Smooth muscle cell (in vitro differentiated cells): ENCODE data around the gene PEAR1. TPM values are rescaled to one million over a fixed set of nuclear protein-coding genes. Genes with fewer than 3 reads are reported as not detected.

Source experiments
- DNase-seq: peaks from one replicate; lab custom pipeline; 2025; ENCODE audit not compliant: unreplicated experiment; lab: John Stamatoyannopoulos, UW
- H2AFZ ChIP-seq: fragments of 200-600 bp; sonication (generic); 2 replicates; pipeline ENCODE4 v1.6.0; 2016; ENCODE audit warnings: antibody characterized with exemption, low read depth, mild to moderate bottlenecking
- H3F3A ChIP-seq: fragments of 200-600 bp; sonication (generic); 2 replicates; pipeline ENCODE4 v1.6.0; 2017; ENCODE audit warnings: antibody characterized with exemption, low read depth
- H3K27ac ChIP-seq: fragments of 200-600 bp; sonication (generic); 2 replicates; pipeline ENCODE4 v1.5.1; 2016; ENCODE audit warnings: low read depth, mild to moderate bottlenecking
- H3K27me3 ChIP-seq: fragments of 200-600 bp; sonication (generic); 2 replicates; pipeline ENCODE4 v1.6.1; 2016; ENCODE audit warnings: low read depth, mild to moderate bottlenecking
- H3K36me3 ChIP-seq: fragments of 200-600 bp; sonication (generic); 2 replicates; pipeline ENCODE4 v1.5.1; 2016; ENCODE audit warnings: low read depth
- H3K4me1 ChIP-seq: fragments of 200-600 bp; sonication (generic); 2 replicates; pipeline ENCODE4 v1.5.1; 2016; ENCODE audit warnings: low read depth
- H3K4me2 ChIP-seq: fragments of 200-600 bp; sonication (generic); 2 replicates; pipeline ENCODE4 v1.6.0; 2016; ENCODE audit warnings: mild to moderate bottlenecking
- H3K4me3 ChIP-seq: fragments of 200-600 bp; sonication (generic); 2 replicates; pipeline ENCODE4 v1.5.1; 2016; ENCODE audit warnings: mild to moderate bottlenecking
- H3K79me2 ChIP-seq: fragments of 200-600 bp; sonication (generic); 2 replicates; pipeline ENCODE4 v1.6.0; 2016; ENCODE audit warnings: low read depth, mild to moderate bottlenecking
- H3K9ac ChIP-seq: fragments of 200-600 bp; sonication (generic); 2 replicates; pipeline ENCODE4 v1.6.0; 2016; ENCODE audit warnings: low read depth
- H3K9me3 ChIP-seq: fragments of 200-600 bp; sonication (generic); replicated peaks from 2 replicates; pipeline ENCODE4 v1.5.1; 2016; ENCODE audit warnings: low read depth
- H4K20me1 ChIP-seq: fragments of 200-600 bp; sonication (generic); 2 replicates; pipeline ENCODE4 v1.6.0; 2016; ENCODE audit warnings: low read depth
- WGBS: methylation state at CpG from one replicate; pipeline ENCODE4 v1.1.7; 2016; ENCODE audit warnings: low lambda C conversion rate; 5-methylcytosine and 5-hydroxymethylcytosine counted together
- polyA plus RNA-seq: library from polyadenylated mRNA; unstranded; fragments of >200 nt; fragmentation: Nextera tagmentation; extraction: Ambion mirVana; gene quantifications from 2 replicates; pipeline ENCODE4 v1.2.1, GENCODE V29; 2016
- total RNA-seq: library from RNA; depleted of rRNA; stranded (reverse); fragments of >200 nt; gene quantifications from 2 replicates; pipeline ENCODE4 v1.2.3, GENCODE V29; 2014
- TF ChIP-seq, protein P1 (sequence below): fragments of 200-600 bp; sonication (generic); IDR thresholded peaks from 2 replicates; pipeline ENCODE4 v1.5.1; 2017; ENCODE audit warnings: borderline replicate concordance, mild to moderate bottlenecking, antibody characterized with exemption; ENCODE audit not compliant: insufficient read depth, poor library complexity, severe bottlenecking

Gene PEAR1
- total and polyA plus RNA-seq, 2 experiments from 2014 or later = 2.3 to 3.7 TPM

GRCh38 chr1:156889802-156890580 lies 3.5 kb upstream of the PEAR1 start:
- Histone ChIP-seq H3K4me3 (no peak overlapping the region), H3K4me1 (peaks cover 7% of the 10 kb centered on the region), H3K27ac (no peak overlapping the region), H4K20me1 (no peaks in the 10 kb centered on the region), H3K27me3 (no peaks in the 10 kb centered on the region), H3F3A (peaks cover 4% of the 10 kb centered on the region), H3K9me3 (no peaks in the 10 kb centered on the region), H2AFZ (no peak overlapping the region), H3K36me3 (no peaks in the 10 kb centered on the region), H3K9ac (no peak overlapping the region), H3K79me2 (no peaks in the 10 kb centered on the region), H3K4me2 (no peak overlapping the region)
- 49% methylated on average over 8 of the region's 8 CpGs for WGBS
- DNase-seq = peak; percentile 36
- TF ChIP-seq, protein P1, sequence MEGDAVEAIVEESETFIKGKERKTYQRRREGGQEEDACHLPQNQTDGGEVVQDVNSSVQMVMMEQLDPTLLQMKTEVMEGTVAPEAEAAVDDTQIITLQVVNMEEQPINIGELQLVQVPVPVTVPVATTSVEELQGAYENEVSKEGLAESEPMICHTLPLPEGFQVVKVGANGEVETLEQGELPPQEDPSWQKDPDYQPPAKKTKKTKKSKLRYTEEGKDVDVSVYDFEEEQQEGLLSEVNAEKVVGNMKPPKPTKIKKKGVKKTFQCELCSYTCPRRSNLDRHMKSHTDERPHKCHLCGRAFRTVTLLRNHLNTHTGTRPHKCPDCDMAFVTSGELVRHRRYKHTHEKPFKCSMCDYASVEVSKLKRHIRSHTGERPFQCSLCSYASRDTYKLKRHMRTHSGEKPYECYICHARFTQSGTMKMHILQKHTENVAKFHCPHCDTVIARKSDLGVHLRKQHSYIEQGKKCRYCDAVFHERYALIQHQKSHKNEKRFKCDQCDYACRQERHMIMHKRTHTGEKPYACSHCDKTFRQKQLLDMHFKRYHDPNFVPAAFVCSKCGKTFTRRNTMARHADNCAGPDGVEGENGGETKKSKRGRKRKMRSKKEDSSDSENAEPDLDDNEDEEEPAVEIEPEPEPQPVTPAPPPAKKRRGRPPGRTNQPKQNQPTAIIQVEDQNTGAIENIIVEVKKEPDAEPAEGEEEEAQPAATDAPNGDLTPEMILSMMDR = peak; percentile 83

DNA sequence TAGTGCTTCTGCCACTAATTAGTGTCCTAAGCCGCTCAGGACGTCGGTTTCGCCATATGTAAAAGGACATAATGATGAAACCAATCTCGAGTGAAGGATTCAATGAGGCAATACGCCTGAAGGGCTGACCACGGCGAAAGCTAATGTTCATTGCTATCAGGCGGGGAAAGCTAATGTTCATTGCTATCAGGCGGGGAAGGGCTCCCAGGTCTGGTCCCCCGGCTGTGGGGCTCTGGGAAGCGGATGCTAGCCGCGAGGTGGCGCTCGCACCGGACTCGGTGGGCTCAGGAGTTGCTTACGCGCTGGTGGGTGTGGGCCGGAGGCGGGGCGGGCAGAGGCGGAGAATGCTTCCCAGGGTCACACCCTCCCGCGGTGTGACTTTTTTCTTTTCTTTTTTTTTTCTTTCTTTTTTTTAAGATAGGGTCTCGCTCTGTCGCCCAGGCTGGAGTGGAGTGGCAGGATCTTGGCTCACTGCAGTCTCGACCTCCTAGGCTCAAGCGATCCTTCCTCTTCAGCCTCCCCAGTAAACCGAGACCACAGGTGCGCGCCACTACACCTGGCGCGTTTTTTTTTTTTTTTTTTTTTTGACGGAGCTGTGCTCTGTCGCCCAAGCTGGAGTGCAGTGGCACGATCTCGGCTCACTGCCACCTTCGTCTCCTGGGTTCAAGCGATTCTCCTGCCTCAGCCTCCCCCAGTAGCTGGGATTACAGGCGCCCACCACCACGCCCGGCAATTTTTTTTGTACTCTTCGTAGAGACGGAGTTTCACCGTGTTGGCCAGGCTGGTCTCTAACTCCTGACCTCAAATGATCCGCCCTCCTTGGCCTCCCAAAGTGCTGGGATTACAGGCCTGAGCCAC lies 1.1 kb upstream of the PEAR1 start:
- Histone ChIP-seq H3K27ac (no peak overlapping the region), H2AFZ (peak overlapping the region; percentile 75), H3K4me1 (peaks cover 8% of the 10 kb centered on the region), H3K9me3 (no peaks in the 10 kb centered on the region), H3K4me2 (peak overlapping the region; percentile 87), H3K36me3 (no peaks in the 10 kb centered on the region), H3K27me3 (no peaks in the 10 kb centered on the region), H3K9ac (no peak overlapping the region), H4K20me1 (no peaks in the 10 kb centered on the region), H3K79me2 (no peaks in the 10 kb centered on the region), H3K4me3 (peak overlapping the region; percentile 50), H3F3A (peaks cover 4% of the 10 kb centered on the region)
- DNase-seq = peak; percentile 84
- TF ChIP-seq, protein P1 = peak; percentile 82
- WGBS = 5% methylated on average over 45 of the region's 48 CpGs

GRCh38 chr1:156894001-156894400 lies 483 bp downstream of the PEAR1 start:
- Histone ChIP-seq H3K4me3 (no peak overlapping the region), H3K9ac (no peak overlapping the region), H3K4me2 (peak overlapping the region; percentile 21), H4K20me1 (no peaks in the 10 kb centered on the region), H3K27ac (no peak overlapping the region), H3K27me3 (no peaks in the 10 kb centered on the region), H3F3A (peaks cover 4% of the 10 kb centered on the region), H2AFZ (no peak overlapping the region), H3K9me3 (no peaks in the 10 kb centered on the region), H3K4me1 (peaks cover 8% of the 10 kb centered on the region), H3K79me2 (no peaks in the 10 kb centered on the region), H3K36me3 (no peaks in the 10 kb centered on the region)
- TF ChIP-seq, protein P1 = no peak
- DNase-seq = no peak
- 33% methylated on average over 5 of the region's 5 CpGs for WGBS
